ENCODE results near the gene B4GALT1.

The B4GALT1 gene

DNA sequence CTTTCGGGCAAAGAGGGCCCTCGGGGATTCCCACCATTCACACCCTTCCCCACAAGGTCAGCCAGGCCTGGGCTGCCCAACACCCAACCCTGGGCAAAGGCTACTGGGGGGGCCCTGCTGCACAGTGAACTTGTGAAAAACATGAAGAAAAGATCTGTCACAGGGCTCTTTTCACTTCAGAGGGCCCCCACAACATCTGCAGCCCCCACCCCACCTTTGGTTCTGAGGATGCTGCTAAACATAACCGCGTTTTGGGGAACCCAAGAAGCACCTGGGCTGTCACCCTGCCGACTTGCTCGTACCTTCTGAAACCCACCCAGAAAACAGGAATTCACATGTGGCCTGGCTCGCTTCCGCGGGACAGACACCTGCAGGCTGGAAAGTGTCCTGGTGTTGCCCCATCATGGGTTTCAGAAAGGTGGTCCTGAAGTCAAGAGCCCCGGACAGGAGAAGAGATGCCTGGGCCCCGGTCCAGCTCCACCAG lies 29.3 kb downstream of the B4GALT1 start:
- DNase-seq, result no peak

GRCh38 chr9:33136721-33137670 lies 30.1 kb downstream of the B4GALT1 start:
- DNase-seq, result no peak

GRCh38 chr9:33135470-33135958 lies 31.6 kb downstream of the B4GALT1 start:
- DNase-seq, result no peak

GRCh38 chr9:33135031-33135461 lies 32.1 kb downstream of the B4GALT1 start:
- DNase-seq, result no peak

GRCh38 chr9:33133186-33133585 lies 34.0 kb downstream of the B4GALT1 start:
- no peak for DNase-seq

GRCh38 chr9:33131790-33132772 lies 35.1 kb downstream of the B4GALT1 start:
- DNase-seq, result no peak

DNA sequence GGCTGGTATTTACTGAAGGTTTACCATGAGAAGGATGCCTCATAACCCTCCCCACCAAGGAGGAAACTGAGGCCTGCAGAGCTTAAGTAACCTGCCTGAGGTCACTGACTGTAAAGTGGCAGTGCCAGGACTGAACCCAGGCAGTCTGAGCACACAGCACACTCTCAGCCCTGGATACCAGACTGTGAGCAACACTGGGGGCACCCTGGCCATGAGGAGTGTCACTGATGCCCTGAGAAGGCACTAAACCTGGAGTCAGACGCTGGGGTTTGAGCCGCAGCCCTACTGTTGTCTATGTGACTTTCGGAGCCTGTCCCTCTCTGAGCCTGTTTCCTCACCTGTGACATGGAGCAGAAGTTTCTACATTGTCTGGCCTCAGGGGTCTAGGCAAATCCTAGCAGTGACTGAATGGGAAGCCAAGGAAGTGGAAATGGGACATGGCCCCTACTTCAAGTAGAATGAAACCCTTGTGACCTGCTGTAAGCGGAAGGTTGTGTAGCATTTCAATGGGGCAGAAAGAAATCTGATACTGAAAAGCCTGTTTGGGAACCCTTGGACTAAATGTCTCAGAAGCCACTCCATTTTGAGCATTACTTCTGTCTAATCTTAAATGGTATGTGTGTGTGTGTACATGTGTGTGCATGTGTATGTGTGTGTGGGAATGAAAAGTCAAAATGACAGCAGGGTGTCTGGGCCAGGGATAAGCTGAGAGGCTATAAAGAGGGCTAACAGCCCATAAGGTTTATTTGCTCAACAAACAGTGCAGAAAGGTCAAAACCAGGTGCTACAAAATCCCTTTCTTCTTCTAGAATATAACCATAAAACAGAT lies 36.0 kb downstream of the B4GALT1 start:
- DNase-seq, result no peak

- no peak for DNase-seq
Observed at GRCh38 chr9:33129886-33130881, 37.0 kb downstream of the B4GALT1 start.

- DNase-seq, result no peak
Observed at GRCh38 chr9:33129251-33129885, 37.8 kb downstream of the B4GALT1 start.

GRCh38 chr9:33128570-33128969 lies 38.6 kb downstream of the B4GALT1 start:
- no peak for DNase-seq

DNA sequence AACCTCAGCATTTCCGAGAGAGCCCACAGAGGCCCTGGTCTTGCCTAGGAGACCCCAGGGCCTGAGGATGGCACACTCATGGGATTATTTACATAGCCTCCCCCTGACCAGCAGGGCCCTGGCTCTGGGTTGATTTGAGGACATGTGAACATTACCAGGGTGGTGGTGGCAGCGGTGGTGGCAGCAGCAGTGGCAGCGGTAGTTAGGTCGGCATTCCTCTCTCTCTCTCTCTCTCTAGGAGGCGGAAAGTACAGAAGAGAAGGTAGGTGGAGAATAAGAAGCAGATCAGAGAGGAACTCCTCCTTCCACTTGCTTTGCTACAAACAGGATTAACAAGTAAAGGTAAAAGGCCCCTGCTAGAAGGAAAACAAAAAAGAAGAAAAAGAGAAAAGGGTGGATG lies 39.3 kb downstream of the B4GALT1 start:
- DNase-seq, result no peak

DNA sequence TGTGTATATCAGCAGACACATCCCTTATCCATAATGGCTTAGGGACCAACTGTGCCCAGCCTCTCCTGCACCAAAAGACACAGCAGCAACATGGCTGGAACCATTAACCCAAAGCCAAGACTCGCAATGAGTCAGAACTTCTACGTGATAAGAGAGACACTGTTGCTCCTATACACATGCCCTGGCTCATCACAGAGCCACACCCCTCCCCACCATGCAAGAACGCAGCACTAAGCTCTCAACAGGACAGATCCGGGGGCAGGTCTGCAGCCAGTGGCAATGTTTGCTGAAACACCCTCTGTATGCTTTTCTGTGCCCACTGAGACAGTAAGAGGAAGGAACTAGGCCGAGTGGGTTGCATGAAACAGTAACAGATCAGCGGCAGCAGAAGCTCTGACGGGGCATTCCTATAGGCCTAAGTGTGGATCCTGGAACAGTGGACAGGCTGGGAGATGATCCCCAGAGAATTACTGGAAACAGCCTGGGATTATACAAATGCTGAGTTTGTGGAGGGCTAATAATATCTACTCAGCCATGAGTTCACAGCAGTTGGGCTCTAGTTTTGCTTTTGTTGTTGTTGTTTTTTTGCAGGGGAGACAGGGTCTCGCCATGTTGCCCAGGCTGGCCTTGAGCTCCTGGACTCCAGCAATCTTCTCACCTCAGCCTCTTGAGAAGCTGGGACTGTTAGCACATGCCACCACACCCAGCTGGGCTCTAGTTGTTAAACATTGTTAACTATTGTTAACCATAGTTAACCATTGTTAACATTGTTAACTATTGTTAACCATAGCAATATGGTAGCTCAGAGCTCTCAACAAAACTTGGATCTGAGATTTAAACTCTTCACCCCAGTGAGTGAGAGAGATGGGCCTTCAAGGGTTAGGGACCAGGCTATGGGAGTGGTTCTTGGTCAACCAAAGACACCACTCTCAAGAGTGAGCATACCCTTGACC lies 41.0 kb downstream of the B4GALT1 start:
- no peak for DNase-seq

GRCh38 chr9:33125461-33125860 lies 41.7 kb downstream of the B4GALT1 start:
- DNase-seq, result no peak

- DNase-seq, result no peak
Observed at GRCh38 chr9:33124751-33125381, 42.3 kb downstream of the B4GALT1 start.

DNA sequence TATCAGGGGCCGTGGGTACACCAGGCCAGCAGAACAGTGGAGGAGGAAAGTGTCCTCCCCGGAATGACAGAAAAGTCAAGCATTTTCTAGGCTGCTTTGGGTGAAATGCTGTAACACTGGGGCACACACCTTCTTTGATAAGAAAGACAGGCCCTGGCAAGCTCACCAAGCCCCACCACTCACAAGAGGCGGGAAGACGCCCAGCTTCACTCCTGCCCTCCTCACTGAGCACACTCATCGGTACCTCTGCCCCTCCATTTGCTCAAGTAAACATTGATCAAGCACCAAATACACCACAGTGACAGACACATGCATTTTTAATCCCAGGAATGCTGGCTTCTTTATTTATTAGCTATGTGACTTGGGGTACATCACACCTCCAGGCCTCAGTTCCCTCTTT lies 43.1 kb downstream of the B4GALT1 start:
- no peak for DNase-seq

DNA sequence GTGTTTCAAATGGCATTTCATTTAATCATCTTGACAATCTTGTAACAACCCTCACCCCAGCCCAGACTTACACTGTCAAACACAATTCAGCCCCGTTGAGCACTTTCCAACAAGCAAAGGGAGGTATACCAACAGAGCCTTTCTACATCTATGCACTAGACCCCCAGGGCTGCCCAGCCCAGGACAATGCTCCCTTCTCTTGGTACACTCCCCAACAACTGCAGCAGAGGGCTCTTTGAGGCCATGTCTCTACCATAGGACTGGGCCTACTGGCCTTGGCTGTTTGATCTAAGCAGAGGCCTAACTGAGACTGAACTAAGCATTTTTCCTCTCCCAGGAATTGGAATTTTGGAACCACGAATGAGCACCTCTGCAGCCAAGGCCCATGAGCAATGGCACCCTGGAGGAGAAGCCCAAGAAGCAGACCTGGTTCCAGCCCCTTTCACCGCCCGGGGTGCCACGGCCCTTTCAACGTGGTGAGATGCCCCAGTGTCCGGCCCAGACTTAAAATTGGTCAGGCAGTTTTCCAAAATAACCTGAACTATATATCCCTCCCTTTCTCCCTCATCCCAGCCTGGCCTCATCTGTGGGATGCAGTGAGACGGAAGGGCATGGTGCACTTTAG lies 43.6 kb downstream of the B4GALT1 start:
- DNase-seq, result no peak

DNA sequence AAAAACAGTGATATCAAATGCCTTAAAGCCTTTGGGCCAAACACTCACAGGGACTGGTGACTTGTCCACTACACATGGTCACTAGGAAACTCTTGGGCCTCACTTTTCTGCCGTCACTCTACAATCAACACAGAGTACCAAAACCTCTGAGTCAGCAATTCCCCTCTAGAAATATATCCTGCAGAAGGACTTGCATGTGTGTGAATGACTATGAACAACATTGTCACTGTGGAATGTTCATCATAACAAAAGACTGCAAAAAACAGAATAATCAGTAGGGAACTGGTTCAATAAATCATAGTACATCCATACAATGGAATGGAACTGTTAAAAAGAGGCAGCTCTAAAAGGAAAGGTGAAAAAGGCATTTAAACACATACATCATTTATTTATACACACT lies 46.5 kb downstream of the B4GALT1 start:
- no peak for DNase-seq

- DNase-seq, result no peak
Observed at GRCh38 chr9:33117796-33118195, 49.3 kb downstream of the B4GALT1 start.

All from activated CD4-positive, alpha-beta T cell treated with anti-CD3 and anti-CD28 coated beads, Interleukin-2, amount 50 U/mL, for 48 hours (primary cell).